ENCODE measurements around the gene CCDC78.

DNA sequence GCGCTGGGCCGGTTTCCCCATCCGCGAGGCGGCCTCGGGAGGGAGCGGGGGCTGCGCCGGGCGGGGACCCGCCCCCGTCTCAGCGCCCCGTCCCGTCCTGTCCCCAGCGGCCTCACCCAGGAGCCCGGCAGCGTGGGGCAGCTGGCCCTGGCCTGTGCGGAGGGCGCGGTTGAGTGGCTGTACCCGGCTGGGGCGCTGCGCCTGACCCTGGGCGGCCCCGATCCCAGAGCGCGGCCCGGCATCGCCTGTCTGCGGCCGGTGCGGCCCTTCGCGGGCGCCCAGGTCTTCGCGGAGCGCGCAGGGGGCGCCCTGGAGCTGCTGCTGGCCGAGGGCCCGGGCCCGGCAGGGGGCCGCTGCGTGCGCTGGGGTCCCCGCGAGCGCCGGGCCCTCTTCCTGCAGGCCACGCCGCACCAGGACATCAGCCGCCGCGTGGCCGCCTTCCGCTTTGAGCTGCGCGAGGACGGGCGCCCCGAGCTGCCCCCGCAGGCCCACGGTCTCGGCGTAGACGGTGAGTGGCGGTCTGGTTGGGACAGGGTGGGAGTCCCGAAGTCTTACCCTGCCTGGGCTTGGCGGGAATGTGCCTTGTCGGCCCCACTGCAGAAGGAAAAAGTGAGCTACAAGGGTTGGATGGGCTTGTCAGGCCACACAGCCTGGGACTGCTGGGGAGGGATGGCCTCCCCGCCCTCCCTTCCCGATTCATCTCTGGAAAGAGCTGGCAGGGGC is 10.6 kb downstream of the CCDC78 start:
- no peak for TF ChIP-seq POLR2A (IDR thresholded peaks at IDR 0.05)
- TF ChIP-seq, protein P1, sequence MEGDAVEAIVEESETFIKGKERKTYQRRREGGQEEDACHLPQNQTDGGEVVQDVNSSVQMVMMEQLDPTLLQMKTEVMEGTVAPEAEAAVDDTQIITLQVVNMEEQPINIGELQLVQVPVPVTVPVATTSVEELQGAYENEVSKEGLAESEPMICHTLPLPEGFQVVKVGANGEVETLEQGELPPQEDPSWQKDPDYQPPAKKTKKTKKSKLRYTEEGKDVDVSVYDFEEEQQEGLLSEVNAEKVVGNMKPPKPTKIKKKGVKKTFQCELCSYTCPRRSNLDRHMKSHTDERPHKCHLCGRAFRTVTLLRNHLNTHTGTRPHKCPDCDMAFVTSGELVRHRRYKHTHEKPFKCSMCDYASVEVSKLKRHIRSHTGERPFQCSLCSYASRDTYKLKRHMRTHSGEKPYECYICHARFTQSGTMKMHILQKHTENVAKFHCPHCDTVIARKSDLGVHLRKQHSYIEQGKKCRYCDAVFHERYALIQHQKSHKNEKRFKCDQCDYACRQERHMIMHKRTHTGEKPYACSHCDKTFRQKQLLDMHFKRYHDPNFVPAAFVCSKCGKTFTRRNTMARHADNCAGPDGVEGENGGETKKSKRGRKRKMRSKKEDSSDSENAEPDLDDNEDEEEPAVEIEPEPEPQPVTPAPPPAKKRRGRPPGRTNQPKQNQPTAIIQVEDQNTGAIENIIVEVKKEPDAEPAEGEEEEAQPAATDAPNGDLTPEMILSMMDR (IDR thresholded peaks at IDR 0.05), result no peak
